ENCODE results near the gene CHI3L1. TPM values are rescaled to one million over a fixed set of nuclear protein-coding genes. Genes with fewer than 3 reads are reported as not detected.

CHI3L1 gene
- total and polyA plus RNA-seq, 10 donors = 2.7 to 41.2 (median 15.5) TPM

DNA sequence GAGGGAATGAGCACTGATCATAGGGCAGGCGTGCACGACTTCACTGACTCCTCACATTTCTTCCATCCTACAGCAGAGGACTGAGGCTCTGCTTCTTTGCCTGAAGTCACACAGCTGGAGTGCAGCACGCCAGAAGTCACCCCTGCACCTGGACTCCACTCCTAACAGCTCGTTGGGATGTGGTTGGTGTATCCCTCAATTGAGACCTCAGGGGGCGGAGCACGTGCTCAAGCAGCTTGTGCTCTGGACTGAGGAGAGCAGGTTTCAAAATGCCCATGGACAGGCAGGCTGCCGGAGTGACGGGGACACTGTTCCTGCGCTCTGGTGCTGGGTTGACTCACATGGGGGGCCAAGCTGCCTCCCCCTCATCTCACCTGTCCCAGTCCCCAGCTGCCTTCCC lies 29.1 kb upstream of the CHI3L1 start:
- Histone ChIP-seq H3K4me1 (peaks cover 0 to 36% (median 15%) of the 10 kb centered on the region in 6 donors), H3K27ac (no peak overlapping the region), H3K9me3 (no peaks in the 10 kb centered on the region), H3K4me3 (no peak overlapping the region), H3K36me3 (no peaks in the 10 kb centered on the region), H3K27me3 (replicated peaks in 1 of 7) (peaks cover 0 to 22% (median 5%) of the 10 kb centered on the region in 7 donors)
- WGBS, 5 donors = 59 to 82% (median 69%) methylated on average over 5 to 9 of the region's 9 CpGs
- intact Hi-C loops (cut with DNase I; ENCODE audit: low total_unique reads) = loop anchor here (5.0 kb wide), 1 partner anchor 98 kb away; no protein-coding TSS in a partner anchor
- TF ChIP-seq POLR2AphosphoS5 (IDR thresholded peaks at IDR 0.05) (no peak), POLR2A (IDR thresholded peaks at IDR 0.05) (no peak)
- TF ChIP-seq, protein P1, sequence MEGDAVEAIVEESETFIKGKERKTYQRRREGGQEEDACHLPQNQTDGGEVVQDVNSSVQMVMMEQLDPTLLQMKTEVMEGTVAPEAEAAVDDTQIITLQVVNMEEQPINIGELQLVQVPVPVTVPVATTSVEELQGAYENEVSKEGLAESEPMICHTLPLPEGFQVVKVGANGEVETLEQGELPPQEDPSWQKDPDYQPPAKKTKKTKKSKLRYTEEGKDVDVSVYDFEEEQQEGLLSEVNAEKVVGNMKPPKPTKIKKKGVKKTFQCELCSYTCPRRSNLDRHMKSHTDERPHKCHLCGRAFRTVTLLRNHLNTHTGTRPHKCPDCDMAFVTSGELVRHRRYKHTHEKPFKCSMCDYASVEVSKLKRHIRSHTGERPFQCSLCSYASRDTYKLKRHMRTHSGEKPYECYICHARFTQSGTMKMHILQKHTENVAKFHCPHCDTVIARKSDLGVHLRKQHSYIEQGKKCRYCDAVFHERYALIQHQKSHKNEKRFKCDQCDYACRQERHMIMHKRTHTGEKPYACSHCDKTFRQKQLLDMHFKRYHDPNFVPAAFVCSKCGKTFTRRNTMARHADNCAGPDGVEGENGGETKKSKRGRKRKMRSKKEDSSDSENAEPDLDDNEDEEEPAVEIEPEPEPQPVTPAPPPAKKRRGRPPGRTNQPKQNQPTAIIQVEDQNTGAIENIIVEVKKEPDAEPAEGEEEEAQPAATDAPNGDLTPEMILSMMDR (IDR thresholded peaks at IDR 0.05 in 8 of 11, conservative IDR thresholded peaks at IDR 0.05 in 3 of 11) = no peak
- DNase-seq = no peak

DNA sequence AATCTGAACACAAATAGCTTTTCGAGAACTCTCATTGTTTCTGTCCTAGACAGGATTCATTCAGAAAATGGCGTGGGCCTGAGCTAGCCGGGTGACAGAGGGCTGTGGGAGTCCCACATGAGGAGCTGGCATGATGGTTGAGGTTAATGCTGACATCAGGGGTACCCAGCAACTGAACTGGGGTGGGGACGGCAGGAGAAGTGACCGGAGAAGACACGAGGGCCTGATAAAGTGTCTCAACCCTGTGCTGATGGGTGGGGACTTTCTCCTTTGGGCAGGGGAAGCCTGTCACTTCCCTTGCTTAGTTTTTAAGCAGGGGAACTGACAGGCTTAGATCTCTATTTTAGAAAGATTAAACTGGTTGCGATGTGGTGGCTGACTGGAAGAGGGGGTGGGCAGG lies 28.4 kb upstream of the CHI3L1 start:
- Histone ChIP-seq H3K9me3 (no peaks in the 10 kb centered on the region), H3K27ac (no peak overlapping the region), H3K4me1 (peaks cover 0 to 36% (median 15%) of the 10 kb centered on the region in 6 donors), H3K36me3 (no peaks in the 10 kb centered on the region), H3K4me3 (no peak overlapping the region), H3K27me3 (replicated peaks in 1 of 7) (peaks cover 0 to 22% (median 5%) of the 10 kb centered on the region in 7 donors)
- WGBS, 5 donors = 51 to 73% (median 65%) methylated on average over 7 of the region's 7 CpGs
- TF ChIP-seq POLR2AphosphoS5 (IDR thresholded peaks at IDR 0.05) = no peak
- TF ChIP-seq, protein P1 (IDR thresholded peaks at IDR 0.05 in 8 of 11, conservative IDR thresholded peaks at IDR 0.05 in 3 of 11) = no peak
- no peak for TF ChIP-seq POLR2A (IDR thresholded peaks at IDR 0.05)
- intact Hi-C loops (cut with DNase I; ENCODE audit: low total_unique reads) = loop anchor here (5.0 kb wide), 1 partner anchor 98 kb away; no protein-coding TSS in a partner anchor
- DNase-seq = no peak

DNA sequence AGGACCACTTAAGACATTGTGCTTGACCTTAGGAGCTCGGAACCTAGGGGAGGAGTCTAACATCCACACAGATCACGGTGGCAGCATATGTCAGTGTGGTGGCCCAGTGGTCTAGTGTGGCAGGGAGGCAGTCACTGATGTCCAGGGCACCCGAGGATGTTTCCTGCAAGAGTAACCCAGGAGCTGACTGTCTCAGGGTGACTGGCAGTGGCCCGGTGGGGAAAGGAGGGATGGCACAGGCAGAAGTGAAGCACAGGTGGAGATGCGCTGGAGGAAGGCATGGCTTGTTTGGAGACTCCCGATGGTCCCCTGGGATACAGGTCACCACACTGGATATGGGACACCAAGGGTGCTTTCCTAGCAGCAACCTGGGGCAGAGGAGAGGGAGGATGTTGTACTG lies 26.6 kb upstream of the CHI3L1 start:
- no peak for TF ChIP-seq POLR2A (IDR thresholded peaks at IDR 0.05)
- no peak for TF ChIP-seq POLR2AphosphoS5 (IDR thresholded peaks at IDR 0.05)
- TF ChIP-seq, protein P1 (IDR thresholded peaks at IDR 0.05 in 8 of 11, conservative IDR thresholded peaks at IDR 0.05 in 3 of 11) = no peak
- 79 to 90% (median 85%) methylated on average over 6 of the region's 6 CpGs for WGBS, 5 donors
- no peaks in the 10 kb centered on the region for H3K36me3 ChIP-seq
- H3K4me1 ChIP-seq = peaks cover 0 to 35% (median 15%) of the 10 kb centered on the region in 6 donors
- H3K27ac ChIP-seq = no peak overlapping the region
- intact Hi-C loops (cut with DNase I; ENCODE audit: low total_unique reads) = no loop called here
- DNase-seq = no peak
- H3K27me3 ChIP-seq (replicated peaks in 1 of 7) = peaks cover 0 to 22% (median 5%) of the 10 kb centered on the region in 7 donors
- no peak overlapping the region for H3K4me3 ChIP-seq
- H3K9me3 ChIP-seq = no peaks in the 10 kb centered on the region

DNA sequence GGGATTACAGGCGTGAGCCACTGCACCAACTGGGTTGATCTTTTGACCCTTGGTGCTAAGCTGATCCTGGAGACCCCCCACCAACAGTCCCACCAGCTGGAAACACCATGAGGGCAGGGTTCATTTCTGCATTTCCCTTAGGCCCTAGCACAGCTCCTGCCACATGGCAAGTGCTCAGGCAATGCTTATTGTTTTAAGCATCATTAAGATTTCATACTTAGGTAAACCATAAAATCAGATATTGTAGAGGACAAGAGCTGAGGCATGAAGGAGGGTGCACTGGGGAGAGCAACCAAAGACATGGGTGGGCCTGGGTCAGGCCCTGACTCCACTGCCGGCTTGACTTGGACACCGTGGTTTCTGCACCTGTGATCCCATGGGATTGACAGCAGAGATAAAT lies 25.3 kb upstream of the CHI3L1 start:
- intact Hi-C loops (cut with DNase I; ENCODE audit: low total_unique reads) = no loop called here
- WGBS, 5 donors = 78 to 92% (median 89%) methylated on average over 3 of the region's 3 CpGs
- Histone ChIP-seq H3K9me3 (no peaks in the 10 kb centered on the region), H3K27me3 (replicated peaks in 1 of 7) (peaks cover 0 to 10% (median 0%) of the 10 kb centered on the region in 7 donors), H3K27ac (no peak overlapping the region), H3K36me3 (no peaks in the 10 kb centered on the region), H3K4me1 (peaks cover 0 to 21% (median 11%) of the 10 kb centered on the region in 6 donors), H3K4me3 (no peak overlapping the region)
- TF ChIP-seq, protein P1 (IDR thresholded peaks at IDR 0.05 in 8 of 11, conservative IDR thresholded peaks at IDR 0.05 in 3 of 11) = no peak
- no peak for TF ChIP-seq POLR2A (IDR thresholded peaks at IDR 0.05)
- TF ChIP-seq POLR2AphosphoS5 (IDR thresholded peaks at IDR 0.05) = no peak
- DNase-seq = no peak
